Mucosa of descending colon (tissue), 3 donors: Measurements from ENCODE around the gene CSNK1G2. TPM values are rescaled to one million over a fixed set of nuclear protein-coding genes. Genes with fewer than 3 reads are reported as not detected.

Experiments
- ATAC-seq: fragments of 200-7000 bp; cut with Tn5 transposase; one replicate; pipeline ENCODE4 v1.9.1; 2020; ENCODE audit warnings: mild to moderate bottlenecking, moderate library complexity
- DNase-seq, 3 donors: peaks; one replicate each; pipeline ENCODE4 v3.0.0-alpha.2; 2020
- H3K36me3 ChIP-seq: fragments of 200-600 bp; one replicate; pipeline ENCODE4 v1.8.0; 2021; ENCODE audit warnings: low read depth, mild to moderate bottlenecking
- H3K4me1 ChIP-seq: fragments of 200-600 bp; one replicate; pipeline ENCODE4 v1.8.0; 2021; ENCODE audit warnings: low read depth, mild to moderate bottlenecking
- H3K4me3 ChIP-seq: fragments of 200-600 bp; one replicate; pipeline ENCODE4 v1.8.0; 2021; ENCODE audit warnings: mild to moderate bottlenecking
- H3K9me3 ChIP-seq: fragments of 200-600 bp; one replicate; pipeline ENCODE4 v1.8.0; 2021; ENCODE audit warnings: mild to moderate bottlenecking
- CTCF ChIP-seq: fragments of 200-600 bp; IDR thresholded peaks from one replicate; pipeline ENCODE4 v1.8.0; 2022; ENCODE audit warnings: antibody characterized with exemption, mild to moderate bottlenecking
- intact Hi-C, 2 donors: fragments of 100-400 bp; cut with DNase I in 1 of 2; cut with micrococcal nuclease in 1 of 2; formaldehyde crosslinking; loops; one replicate each; pipeline versions ENCODE4 v1.11.0 to v1.11.1; 2022; cut with DNase I, micrococcal nuclease
- total RNA-seq, 3 donors: library from RNA; stranded (reverse); fragmentation: NEBNext Ultra II Directional in 2 of 3; extraction: Animal tissue kit (Norgen Biotek cat#: 25700) in 2 of 3; gene quantifications; one replicate each; pipeline versions ENCODE4 v1.2.1 to v1.2.4, GENCODE V29; 2021 to 2023
- donor health status: DM: no; HTN: no; CAD: no; lungs with moderate emphysema.
- donor health status: DM: no; HTN: no; CAD: no.
- donor health status: DM: no; HTN: yes; CAD: no.

The CSNK1G2 gene
- total RNA-seq, 3 donors from 2014 or later: 51.8 to 58.6 (median 56.7) TPM

- no peak for DNase-seq
- TF ChIP-seq CTCF: no peak
- no peak for ATAC-seq
- H3K4me3 ChIP-seq: no peak overlapping the region
- H3K36me3 ChIP-seq: no peaks in the 10 kb centered on the region
- H3K9me3 ChIP-seq: no peaks in the 10 kb centered on the region
- intact Hi-C loops: no loop called here
- no peaks in the 10 kb centered on the region for H3K4me1 ChIP-seq
Observed at GRCh38 chr19:1962674-1963073, 21.7 kb downstream of the CSNK1G2 start.

- TF ChIP-seq CTCF: no peak
- ATAC-seq (no peak), DNase-seq (no peak)
- Histone ChIP-seq H3K4me1 (no peaks in the 10 kb centered on the region), H3K4me3 (no peak overlapping the region), H3K9me3 (no peaks in the 10 kb centered on the region), H3K36me3 (no peaks in the 10 kb centered on the region)
- intact Hi-C loops: no loop called here
Observed at GRCh38 chr19:1967087-1967608, 26.2 kb downstream of the CSNK1G2 start.

- DNase-seq (no peak), ATAC-seq (no peak)
- no peak for TF ChIP-seq CTCF
- no peaks in the 10 kb centered on the region for H3K36me3 ChIP-seq
- intact Hi-C loops: no loop called here
- H3K4me1 ChIP-seq: no peaks in the 10 kb centered on the region
- H3K9me3 ChIP-seq: no peaks in the 10 kb centered on the region
- H3K4me3 ChIP-seq: no peak overlapping the region
Observed at GRCh38 chr19:1968279-1969175, 27.6 kb downstream of the CSNK1G2 start.

GRCh38 chr19:1969176-1970002 is 28.4 kb downstream of the CSNK1G2 start:
- no peaks in the 10 kb centered on the region for H3K4me1 ChIP-seq
- no peaks in the 10 kb centered on the region for H3K9me3 ChIP-seq
- no peak overlapping the region for H3K4me3 ChIP-seq
- DNase-seq (no peak), ATAC-seq (no peak)
- no peak for TF ChIP-seq CTCF
- intact Hi-C loops: no loop called here
- H3K36me3 ChIP-seq: no peaks in the 10 kb centered on the region

GRCh38 chr19:1970003-1970805 is 29.2 kb downstream of the CSNK1G2 start:
- no peak for TF ChIP-seq CTCF
- Histone ChIP-seq H3K4me3 (no peak overlapping the region), H3K4me1 (no peaks in the 10 kb centered on the region), H3K36me3 (no peaks in the 10 kb centered on the region), H3K9me3 (no peaks in the 10 kb centered on the region)
- intact Hi-C loops: no loop called here
- DNase-seq (no peak), ATAC-seq (peak; percentile 59)
